UCSD-AML1 (cell line): Measurements from ENCODE around the gene ABHD17C.

Experiments
- DNase-seq: peaks from one replicate; lab custom pipeline; 2025; ENCODE audit not compliant: unreplicated experiment; lab: John Stamatoyannopoulos, UW

Gene ABHD17C

DNA sequence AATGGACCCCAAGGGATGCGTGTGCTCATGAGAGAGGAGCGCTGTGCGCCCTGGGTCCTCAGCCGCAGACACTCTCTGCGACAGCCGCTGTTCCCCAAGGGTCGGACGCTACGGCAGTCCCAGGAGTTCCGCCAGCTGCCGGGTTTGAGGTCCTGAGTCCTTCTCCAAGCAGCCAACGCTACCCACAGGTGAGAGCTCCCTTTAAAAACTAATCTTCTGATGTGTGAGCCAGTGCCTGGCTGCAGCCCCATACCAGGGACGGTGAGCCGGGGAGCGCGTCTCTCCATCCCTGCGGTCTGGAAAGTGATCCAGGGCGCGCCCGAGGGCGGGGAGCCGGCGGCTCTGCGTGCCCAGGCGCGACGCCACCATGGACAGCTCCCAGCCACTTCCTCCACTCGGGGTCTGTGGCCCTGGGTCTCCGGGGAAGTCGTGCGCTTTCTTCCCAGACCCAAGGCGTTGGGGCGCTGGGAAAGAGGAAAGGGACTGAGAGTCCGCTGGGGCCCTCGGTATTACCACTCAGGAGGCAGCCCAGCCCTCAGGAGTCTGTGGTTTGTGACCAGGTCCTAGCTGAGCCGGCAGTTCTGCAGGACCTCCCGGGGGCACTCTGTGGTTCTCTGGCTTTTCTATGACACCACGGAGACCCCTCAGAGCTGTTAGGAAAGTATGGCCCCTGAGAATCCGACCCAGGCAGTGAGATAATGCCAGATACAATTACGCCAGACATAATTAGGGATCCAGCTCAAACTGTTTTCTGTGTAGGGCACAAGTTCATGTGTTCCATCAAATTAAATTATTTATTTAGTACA, 85.5 kb downstream of the ABHD17C start:
- peak; percentile 22 for DNase-seq

DNA sequence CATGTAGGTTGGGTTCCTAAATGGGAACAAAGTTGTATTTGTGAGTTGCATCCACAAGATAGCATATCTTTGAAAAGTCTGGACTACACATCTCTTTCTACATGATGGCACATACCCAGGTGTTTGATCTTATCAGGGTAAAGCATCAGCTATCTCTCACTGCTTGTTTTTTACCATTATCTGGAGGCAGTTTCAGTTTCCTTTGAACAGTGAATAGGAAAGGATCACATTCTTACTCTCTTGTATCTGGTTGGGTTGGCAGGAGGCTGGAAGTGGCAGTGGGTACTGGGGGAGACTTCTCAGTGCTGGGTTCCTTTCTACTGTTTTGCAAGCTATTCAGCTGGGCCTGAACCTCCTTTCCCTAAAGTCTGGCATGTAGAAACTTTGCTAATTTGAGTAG, 88.2 kb downstream of the ABHD17C start:
- no peak for DNase-seq

DNA sequence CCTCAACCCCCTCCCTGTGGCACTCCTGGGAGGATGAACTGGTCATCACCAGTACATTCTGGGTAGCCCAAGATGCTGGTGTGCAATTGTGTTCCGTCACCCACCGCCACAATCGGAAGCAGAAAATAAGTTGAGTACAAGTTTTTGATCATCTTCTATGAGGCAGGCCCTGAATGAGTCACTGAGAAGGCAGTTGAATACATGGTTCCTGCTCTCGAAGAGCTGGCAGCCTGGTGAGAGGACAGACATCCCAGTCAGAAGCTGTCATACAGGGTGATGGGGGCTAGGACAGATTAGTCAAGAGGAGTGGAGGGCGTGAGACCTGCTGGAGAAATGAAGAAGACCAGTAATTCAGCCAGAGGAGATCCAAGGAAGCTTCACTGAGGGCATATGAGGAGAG, 90.2 kb downstream of the ABHD17C start:
- no peak for DNase-seq

DNA sequence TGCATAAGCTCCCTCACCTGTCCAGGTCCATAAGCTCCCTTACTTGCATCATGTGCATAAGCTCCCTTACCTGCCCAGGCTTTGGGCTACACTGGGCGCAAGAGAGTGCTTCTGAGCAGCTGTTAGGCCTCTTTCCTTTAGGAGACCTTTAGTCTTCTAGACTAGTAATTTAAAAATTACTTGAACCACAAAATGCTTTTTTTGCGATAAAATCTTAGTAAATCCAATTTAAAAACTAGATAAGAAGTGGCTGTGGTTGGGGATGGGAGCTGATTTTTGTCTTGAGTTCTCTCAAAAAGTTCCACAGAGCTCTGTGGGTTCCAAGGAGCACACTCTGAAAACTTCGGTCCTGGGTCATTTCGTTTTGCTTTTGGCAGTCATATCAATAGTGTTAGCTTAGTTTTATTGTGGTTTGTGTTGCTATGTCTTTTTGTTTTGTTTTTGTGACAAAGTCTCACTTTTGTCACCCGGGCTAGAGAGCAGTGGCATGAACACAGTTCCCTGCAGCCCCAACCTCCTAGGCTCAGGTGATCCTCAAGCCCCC, 90.8 kb downstream of the ABHD17C start:
- no peak for DNase-seq

DNA sequence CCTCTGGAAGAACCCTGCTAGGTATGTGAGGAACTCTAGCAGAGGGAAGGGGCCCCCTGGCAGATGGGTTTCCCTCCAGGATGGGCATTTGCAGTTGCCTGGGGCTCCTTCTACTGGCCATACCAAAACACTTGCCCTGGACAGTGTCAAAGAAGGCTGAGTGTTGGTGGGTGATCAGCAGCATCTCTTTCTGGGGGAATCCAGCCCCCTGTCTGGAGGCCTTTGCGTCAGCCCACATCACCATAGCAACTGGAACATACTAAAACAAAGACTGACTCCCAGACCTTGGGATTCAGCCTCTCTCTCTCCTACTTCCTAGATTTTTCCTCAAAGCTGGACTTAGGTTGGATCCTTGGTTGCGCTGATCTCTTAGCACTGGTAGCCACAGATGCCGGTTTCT, 92.2 kb downstream of the ABHD17C start:
- DNase-seq = no peak

DNA sequence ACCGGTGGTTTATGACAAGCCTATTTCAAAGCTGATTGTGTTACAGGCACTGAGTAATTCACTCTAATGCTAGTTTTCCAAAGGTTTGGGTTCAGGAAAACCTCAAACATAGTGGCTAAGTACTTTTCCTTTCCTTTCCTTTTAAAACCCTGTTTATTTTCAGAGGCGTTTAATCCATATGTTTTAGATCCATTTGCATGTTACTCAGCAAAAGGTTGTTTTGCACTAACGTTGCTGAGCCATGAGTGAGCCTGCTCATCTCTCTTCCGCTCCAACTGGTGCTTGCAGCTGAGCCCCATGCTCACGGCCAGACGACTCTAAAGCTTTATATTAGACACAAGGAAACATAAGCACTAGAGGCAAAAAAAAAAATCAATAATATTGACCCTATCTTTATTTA, 93.4 kb downstream of the ABHD17C start:
- no peak for DNase-seq

DNA sequence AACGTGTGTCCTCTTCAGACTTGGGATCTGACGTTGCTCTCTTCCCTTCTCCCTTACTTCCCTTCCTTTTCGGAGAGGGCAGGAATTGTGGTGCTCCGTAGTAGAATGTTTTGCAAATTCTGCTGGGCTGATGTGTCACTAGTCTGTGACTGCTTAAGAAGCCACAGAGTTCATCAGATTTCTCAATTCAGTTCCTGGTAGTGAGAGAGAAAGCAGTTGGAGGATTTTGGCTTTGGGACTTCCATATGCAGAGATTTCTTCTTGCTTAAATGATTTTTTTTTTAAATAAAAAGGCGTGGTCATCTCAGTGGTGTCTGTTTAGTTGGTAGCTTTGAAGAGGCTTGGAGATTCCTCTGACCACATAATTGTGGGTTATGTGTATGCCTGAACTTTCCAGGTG, 94.2 kb downstream of the ABHD17C start:
- DNase-seq = no peak

DNA sequence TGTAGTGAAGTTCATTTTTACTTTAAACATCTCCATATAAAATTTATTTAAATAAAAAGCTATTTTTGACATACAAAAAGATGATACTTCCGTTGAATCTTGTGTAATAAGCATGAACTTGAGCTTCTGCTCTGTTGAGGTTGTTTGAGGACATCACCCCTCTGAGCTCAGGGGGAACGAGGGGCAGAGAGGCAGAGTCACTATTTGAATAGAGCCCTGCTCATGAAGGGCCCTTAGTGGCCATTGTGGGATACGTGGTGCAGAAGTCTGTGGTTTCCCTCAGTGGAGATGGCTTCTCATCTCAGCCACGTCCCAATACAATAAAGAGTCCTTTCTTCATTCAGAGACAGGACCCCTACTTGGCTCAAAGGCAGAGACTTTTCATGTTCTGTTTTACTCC, 94.7 kb downstream of the ABHD17C start:
- no peak for DNase-seq

DNA sequence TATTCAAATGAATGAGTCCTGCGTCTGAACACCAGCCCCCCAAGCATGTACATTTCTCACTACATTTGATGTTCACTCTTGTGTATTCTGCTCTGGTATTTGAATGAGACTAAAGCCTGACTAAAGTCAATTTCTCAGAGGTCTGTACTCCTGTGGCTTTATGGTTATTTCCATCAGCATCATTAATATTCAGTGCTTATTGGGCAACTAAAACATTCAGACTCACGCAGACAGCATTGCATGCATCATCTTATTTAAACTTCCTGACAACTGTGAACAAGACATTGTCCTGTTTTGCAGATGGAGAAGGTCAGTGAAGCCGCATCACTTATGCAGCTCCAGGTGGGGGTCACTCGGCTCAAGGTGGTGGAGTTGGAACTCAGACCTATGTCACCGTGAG, 95.1 kb downstream of the ABHD17C start:
- DNase-seq = no peak

DNA sequence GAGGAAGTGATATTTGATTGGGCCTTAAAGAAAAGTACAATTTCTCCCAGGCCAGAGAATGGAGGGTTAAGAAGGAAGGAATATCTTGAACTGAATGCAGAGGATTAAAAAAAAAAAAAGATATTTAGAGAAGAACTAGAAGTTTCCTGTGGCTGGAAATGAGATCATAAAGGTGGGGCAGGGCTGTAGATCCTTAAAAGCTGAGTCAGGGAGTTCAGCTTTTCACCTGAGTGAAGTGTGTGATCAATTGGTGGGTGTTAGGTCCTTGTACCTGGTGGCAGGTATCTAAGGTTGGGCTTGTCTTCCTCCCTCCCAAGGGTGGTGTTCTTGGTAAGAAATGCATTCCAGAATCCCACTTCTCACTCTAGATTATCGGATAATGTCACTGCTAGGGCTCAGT, 95.9 kb downstream of the ABHD17C start:
- no peak for DNase-seq

DNA sequence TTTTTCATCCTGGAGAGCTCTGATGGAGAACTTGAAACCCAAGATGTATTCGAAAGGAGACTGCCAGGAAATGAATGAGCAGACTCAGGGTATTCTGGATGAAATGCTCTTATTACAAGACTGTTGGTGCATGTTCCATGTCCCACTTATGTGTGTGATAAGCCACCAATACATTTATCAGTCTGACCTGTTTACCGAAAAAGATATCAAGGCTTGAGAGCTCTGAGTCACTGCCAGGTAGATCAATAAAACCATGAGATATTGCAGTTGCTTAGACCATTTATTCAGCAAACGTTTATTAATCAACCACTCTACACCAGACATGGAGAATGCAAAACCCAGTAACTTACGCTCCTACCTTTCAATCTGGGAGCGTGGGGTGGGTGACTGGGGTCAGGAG, 101.3 kb downstream of the ABHD17C start:
- DNase-seq = no peak

DNA sequence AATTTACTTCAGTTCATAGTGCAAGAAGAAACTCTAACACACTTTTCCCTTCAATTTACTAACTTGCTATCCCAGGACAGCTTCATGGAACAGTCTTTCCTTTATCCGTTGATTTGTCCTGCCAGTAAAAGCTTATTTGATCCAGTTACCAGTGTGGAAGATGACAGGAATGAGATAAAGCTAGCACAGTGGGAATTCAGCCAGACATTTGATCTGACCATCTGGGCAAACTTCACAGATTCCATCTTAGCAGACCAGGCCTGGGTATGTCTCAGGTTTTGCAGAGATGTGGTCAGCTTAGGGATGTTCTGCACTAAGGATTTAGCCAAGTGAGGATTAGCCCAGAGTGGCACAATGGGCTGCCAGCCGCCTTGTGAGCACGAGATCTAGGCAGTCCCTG, 103.8 kb downstream of the ABHD17C start:
- DNase-seq = no peak

DNA sequence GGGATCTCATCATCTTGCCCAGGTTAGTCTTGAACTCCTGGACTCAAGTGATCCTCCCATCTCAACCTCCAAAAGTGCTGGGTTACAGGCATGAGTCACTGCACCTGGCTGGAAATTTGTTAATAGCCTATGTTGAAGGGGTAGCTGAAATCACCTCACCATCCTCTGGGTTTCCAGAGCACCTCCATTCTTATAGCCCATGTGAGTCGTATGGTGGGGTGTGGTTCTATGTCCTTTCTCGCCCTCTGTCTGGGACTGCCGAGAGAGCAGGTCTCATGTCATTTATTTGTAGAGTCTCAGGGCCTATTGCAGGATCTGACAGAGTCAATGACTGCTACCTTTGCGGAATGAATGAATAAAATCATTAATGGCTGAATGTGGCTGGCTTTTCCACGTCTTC, 105.0 kb downstream of the ABHD17C start:
- DNase-seq = no peak

DNA sequence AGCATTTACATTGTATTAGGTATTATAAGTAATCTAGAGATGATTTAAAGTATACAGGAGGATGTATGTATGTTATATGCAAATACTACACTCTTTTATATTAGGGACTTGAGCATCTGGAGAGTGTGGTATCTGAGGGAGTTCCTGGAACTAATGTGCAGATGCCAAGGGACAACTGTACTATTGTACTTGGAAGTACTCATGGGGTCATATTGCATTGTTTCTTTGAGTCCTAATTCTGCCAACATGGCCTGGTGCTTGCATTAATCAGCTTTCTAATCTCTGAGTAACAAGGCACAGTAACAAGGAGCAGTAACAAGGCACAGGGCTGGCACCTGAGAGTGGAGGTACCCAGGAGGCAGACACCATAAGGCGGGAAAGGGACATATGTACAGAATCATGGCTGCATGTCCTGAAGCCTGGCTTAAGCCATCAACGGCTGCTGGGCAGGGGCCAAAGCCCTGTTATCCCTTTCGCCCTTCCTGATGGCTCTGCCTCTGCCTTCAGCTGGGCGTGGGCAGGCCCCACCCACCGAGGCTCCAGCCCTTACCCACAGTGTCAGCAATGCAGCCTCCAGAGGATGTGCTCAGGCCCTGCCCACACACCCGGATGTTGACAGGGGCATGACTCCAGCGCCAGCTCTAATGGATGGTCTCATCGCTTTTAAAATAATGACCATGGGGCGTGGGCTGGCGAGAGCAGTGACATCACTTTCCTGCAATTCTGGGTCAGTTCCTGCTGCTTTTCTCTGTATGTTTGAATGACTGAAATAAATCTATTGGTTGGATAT, 107.0 kb downstream of the ABHD17C start:
- DNase-seq = peak; percentile 39

DNA sequence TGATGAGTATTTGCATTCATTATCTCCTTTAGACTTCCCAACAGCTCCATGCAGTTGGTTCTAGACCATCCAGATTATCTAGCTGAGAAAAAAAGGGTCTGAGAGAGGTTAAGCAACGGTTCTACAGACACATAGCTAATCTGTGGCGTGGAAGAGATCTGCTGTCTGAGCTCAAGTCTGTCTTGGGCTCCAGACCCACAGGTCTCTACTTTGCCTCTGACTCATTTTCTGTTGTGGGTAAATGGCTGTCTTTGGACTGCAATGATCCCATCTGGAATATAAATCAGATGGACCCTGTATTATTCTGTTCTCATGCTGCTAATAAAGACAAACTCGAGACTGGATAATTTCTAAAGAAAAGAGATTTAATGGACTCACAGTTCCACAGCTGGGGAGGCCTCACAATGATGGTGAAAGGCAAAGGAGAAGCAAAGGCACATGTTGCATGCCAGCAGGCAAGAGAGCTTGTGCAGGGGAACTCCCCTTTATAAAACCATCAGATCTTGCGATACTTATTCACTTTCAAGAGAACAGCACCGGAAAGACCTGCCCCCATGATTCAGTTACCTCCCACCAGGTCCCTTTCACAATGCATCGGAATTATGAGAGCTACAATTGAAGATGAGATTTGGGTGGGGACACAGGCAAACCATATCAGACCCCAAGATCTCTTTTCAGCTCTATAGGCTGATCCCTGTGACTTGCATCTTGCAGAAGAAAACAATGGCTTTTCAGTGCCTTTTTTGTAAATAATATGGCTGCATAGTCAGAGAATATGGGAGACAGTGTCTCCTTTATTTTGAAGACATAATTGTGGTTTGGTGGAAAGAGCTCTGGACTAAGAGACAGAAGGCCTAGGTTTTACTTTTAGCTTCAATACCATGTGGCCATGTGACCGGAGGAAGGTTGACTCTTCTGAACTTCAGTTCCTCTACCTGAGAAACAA, 108.7 kb downstream of the ABHD17C start:
- DNase-seq = no peak

DNA sequence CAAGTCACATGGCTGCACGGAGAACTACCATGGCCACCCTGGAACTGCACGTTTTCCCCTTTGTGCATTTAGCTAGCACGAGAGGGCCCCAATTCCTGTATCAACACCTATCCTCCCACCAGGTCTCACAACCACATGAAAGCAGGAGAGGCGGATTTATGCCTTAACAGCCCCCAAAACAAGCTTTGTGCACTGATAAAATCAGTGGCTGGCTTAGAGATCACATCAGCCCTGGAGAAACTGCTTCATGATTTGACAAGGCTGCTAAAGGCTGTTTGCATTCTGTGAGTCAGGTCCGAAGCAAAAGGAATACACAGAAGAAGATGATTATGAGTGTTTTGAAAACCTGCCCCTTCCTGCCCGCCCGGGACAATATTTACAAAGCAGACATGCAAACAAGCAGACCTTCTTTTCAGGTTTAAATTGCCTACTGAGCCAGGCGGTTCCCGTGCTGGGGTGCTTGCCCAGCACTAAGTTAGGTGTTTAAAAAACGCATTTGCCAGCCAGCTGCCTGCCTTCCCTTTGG, 109.9 kb downstream of the ABHD17C start:
- no peak for DNase-seq
